T47D (cell line): Measurements from ENCODE around the gene CAPN14.

Source experiments
- DNase-seq, 2 experiments: peaks; one replicate each; pipeline versions ENCODE4 v3.0.0 to v3.0.0-alpha.2; 2011 to 2012; ENCODE audit warnings: low read depth in 1 of 2, low spot score in 1 of 2
- JUND ChIP-seq: IDR thresholded peaks from 2 replicates; pipeline ENCODE4 v1.6.1; 2012; ENCODE audit warnings: low read depth
- in situ Hi-C: cut with HindIII; loops from 2 replicates; pipeline ENCODE4 v1.10.0; 2016; ENCODE audit warnings: low sequenced_read_pairs, low pct_unique_long_range_greater_than_20kb

The CAPN14 gene

DNA sequence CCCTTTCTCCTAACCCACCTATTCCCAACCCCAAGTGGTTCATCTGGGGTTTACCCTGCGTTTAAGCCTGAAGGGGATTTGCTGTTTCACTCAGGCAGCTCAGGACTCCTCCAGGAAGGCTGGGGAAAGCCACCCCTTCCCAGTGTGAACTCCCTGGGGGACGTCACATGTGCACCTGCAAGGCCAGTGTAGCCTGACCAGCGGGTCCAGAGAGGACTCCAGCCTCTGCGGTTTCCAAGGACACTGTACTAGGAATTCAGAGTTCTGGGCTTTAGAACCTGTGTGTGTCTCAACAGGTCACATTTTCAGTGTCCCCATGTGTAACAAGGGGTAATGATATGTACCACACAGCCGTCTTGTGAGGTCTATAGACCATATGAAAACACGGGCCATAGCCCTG, 34.5 kb upstream of the CAPN14 start:
- peak in 1 of 2 experiments; percentile 26 for DNase-seq
- in situ Hi-C loops: no loop called here
- no peak for TF ChIP-seq JUND

DNA sequence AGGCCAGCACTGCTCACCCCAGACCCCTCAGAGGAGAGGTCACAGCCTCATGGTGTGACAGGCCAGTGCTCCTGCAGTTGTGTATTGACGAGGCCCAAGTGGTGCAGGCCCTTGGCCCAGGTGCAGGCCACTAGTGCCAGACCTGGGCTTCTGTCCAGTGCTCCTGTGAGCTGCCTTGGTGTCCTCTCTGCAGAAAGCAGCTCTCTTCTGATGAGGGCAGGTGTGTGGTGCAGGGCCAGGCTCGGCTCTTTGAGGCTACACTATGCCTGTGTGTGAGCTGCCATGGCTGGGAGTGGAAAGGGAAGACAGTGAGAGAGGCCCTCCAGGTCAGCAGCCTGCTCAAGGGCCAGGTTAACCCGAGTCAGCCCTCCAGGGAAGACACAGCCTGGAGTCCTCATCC, 33.7 kb upstream of the CAPN14 start:
- no peak for TF ChIP-seq JUND
- no peak for DNase-seq
- in situ Hi-C loops: no loop called here

DNA sequence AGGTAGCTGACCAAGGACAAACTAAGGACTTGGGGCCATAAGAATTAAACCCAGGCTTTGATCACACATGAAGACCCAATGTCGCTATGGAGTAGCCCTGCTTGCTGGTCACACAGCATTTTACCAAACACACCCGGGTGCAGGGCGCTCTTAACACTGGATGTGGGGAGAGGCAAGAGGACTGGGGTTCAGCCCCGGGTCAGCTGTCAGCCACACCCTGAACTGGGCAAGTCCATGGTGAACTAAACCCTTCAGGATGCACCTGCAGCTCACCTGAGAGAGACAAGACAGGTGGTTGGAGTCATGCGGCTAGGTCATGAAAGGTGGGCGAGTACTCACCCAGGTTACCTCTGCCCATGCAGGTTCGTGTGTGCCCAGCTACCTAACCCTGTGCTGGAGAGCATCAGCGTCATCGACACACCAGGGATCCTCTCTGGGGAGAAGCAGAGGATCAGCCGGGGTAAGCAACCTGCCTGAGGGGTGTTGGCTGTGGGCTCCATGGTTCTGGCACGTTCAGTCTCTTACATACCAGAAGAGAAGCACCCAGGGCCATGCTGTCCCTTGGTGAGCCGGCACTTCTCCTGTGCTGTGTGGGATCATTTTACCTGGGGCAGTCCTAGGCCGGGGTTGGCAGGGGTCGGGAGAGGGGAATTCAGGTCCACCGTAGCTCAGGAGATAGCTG, 31.8 kb upstream of the CAPN14 start:
- TF ChIP-seq JUND: no peak
- in situ Hi-C loops: no loop called here
- no peak for DNase-seq

DNA sequence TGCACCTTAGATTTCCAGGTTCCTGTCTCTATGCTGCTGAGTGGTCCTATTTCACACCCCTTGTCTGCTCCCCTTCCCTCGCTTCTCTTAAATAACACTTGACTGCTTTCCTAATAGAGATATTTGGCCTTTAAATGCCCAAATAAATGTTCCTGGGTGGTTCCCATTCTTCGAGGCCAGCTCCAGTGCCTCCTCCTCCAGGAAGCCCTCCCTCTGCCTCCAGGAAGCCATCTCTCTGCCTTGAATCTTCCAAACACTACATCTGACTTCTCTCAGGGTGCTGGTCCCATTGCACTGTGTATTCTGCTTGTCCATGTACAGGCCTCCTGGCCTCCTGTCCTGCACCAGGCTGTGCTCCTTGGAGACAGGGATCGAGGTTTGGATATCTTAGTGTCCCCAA, 30.8 kb upstream of the CAPN14 start:
- TF ChIP-seq JUND: no peak
- no peak for DNase-seq
- in situ Hi-C loops: no loop called here

DNA sequence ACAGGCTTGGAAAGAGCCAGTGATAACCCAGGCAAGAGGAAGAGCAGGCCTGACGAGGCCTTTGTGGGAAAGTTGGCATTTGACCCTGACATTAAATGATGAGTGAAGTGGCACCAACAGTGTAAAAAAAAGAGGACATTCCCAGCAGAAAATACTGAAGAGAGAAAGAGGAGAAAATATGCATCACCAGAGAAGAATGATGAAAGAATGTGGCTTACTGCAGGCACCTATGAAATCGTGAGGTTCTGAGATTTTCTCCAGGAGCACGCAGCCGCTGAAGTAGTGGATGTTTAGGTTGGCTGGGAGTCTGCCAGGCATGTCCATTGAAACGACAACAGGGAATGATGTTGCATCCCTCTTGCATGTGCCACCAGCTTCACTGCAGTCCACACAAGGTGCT, 30.4 kb upstream of the CAPN14 start:
- DNase-seq: no peak
- in situ Hi-C loops: no loop called here
- no peak for TF ChIP-seq JUND

DNA sequence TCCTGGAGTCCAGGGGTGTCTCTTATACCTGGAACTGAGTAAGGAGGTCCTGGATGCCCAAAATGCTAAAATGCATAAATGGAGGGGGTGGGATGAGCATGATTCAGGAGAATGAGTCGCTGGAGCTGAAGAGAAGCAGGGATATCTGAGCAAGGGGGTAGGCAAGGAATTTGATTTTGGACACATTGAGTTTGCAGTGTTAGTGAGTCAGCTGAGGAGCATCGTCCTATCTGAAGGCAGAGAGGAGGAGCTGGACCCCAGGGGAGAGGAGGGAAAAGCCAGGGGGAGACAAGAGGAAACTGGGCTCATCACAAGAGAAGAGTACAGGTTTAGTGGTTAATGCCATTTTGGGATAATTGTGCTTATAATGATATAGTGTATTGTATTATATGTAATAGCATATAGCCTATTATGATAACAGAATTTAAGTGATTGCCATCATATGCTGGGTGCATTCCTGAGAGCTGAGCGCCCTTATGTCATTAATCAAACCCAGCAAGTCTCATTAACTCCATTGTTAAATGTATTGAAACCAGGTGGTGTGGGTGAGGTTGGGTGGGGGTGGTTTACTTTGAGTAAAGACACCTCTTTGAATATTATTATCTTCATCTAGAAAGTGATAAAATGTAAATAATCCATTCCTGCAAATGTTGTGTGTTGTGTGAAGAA, 29.0 kb upstream of the CAPN14 start:
- no peak for TF ChIP-seq JUND
- DNase-seq: no peak
- in situ Hi-C loops: no loop called here

DNA sequence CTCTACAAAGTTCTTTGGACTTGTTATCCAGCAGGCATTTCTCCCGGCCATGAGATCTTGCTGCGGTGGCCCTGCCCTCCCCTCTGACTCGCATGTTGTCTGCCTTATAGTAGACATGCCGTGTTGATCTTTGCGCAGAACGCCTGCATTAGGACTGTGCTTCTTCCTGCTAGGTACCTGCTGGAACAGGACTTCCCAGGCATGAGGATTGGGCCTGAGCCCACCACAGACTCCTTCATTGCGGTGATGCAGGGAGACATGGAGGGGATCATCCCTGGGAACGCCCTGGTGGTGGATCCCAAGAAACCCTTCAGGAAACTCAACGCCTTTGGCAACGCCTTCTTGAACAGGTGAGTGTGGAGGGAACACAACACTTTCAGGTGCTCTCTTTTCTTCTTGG, 26.8 kb upstream of the CAPN14 start:
- TF ChIP-seq JUND: no peak

DNA sequence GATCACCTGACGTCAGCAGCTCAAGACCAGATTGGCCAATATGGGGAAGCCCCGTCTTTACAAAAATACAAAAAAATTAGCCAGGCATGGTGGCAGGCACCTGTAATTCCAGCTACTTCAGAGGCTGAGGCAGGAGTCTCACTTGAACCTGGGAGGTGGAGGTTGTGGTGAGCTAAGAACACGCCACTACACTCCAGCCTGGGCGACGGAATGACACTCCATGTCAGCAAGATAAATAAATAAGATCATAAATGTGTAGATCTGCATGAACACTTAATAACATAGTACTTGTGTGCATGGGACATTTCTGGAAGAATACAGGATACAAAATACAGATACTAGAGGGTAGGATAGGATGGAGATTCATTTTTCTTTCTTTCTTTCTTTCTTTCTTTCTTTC, 25.7 kb upstream of the CAPN14 start:
- TF ChIP-seq JUND: no peak
- no peak for DNase-seq
- in situ Hi-C loops: no loop called here

More for the DNA sequence above, 26.8 kb upstream of the CAPN14 start:
- in situ Hi-C loops: no loop called here
- DNase-seq: no peak

DNA sequence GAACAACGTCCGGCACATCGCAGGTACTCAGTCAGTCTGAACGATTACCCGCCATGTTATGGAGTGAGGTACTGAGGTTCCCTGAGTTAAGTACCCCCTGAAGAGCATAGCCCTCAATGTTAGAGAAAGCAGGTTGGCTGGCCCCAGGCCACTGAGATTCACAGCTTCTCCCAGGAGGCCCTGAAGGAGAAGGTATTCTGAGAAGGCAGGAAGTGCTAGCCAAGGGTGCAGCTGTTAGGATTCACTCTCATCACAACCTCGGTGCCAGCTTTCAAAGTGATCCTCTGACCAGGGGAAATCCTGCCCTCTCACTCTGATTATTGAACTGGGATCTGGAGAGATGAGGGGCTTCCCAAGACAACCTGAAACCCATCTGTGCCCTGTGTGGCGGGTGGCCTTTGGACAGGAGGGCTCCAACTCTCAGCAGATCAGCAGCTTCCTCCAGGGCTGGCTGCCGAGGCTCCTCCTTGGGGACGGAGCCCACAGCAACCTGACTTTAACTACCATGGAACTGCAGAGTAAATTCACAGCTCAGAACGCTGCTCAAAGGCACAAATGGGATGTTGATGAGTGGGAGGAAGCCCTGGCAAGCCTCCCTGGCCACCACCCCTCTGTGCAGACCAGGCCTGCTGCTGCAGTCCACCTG, 24.4 kb upstream of the CAPN14 start:
- TF ChIP-seq JUND: no peak
- in situ Hi-C loops: no loop called here
- no peak for DNase-seq

DNA sequence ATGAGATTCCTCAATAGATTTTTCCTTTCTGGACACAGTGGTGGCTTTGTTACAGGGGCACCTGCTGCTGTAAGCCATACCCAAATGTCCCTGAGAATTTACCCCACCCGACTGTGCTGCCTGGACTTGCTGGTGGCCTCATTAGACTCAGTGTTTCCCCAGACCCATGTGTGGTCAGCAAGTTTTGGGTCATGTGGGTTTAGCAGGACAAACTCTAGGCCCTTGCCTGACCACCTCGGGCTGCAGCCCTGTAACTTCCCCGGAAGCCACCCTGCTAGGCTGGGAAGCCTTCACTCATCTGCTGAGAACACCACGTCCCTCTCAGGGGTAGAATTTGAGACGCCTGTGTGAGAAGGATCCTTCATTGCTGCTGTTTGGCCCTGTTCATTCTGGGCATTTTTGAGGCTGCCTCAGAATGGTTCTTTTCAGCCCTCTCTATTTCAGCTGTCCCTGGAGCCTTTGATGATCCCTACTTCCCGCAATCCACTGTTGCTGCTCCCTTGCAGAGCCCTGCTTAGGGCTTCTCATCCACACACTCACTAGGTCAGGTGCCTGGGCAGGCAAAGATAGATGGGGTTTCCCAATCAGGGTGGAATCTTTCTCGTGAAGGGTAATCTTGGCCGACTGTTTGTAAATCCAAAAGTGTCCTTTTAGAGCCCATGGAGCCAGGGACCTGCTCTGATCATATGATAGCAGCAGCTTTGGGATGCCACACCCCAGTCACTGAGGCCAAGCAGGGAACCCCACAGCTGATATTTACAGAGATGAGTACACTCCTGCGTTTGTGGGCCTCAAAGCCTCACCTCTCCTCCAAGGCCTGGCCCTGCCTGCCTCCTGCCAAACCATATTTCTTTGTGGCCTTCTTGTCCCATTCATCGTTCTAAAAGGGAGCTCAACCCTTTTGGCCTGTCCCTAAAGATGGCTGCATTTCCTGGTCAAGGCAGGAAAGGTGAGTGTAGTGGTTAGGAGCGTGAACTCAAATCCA, 23.4 kb upstream of the CAPN14 start:
- no peak for TF ChIP-seq JUND
- no peak for DNase-seq
- in situ Hi-C loops: no loop called here

DNA sequence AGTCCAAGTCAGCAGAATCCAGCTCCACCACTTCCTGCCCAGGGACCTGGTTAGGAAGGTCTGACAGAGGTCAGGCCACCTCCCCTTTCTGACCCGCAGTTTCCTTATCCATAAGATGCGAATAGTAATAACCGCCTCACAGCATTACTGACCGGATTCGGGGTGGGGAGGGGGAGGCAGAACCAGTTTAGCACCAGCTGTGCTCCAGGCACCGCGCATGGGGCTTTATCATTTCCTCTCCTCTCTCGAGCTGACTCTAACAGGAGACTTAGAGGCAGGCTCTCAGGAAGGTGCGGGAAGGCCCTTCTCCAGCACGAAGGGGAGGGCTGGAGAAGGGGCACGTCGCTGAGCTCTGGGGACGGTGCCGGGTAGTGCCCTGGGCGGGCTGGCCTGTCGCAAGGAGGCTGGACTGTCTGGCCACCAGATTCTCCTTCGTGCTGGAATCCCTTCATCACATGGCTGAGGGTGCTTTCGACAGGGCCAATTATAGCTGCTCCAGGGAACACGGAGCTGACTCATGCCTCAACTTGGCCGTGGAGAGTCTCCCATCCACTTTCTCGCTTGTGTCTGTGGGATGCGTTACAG, 22.4 kb upstream of the CAPN14 start:
- TF ChIP-seq JUND: no peak
- no peak for DNase-seq
- in situ Hi-C loops: no loop called here
